ENCODE data around the gene ZDHHC5. TPM values are rescaled to one million over a fixed set of nuclear protein-coding genes. Genes with fewer than 3 reads are reported as not detected.
A peak's percentile ranks its signal among the peaks of the same experiment; 100 is the strongest.

ZDHHC5 gene
- total RNA-seq, 1 experiment from 2014 or later: 65.2 TPM

DNA sequence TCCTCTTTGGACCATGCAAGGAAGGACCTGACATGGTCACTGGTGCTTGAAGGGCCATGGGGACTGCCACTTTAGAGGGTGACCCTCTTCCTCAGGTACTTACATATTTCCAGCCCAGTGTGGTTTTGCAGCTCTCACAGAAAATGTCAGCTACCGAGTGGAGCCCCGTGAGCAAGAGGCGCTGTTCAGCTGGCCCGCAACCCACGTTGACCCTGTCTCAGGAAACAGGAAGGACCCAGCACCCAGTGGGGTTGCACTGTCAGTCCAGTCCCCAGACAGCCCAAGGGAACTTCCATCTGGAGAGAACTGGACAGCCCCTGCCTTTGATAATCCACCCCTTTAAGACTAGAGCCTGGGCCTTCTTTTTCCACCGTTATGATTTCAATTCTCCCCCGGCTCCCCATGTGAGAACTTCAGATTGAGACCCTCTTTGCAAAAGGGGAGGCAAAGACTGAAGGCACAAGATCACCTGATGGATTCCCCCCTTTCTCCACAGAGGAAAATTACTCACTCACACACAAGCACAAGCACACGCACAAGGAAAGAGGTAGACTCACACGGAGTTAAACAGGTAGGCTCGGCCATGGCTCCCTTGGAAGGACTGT is 21.6 kb upstream of the ZDHHC5 start:
- H3K4me3 Mint-ChIP-seq: peak overlapping the region; percentile 62 to 83

More for the DNA sequence above, 21.6 kb upstream of the ZDHHC5 start:
- Histone ChIP-seq H2BK12ac (ENCODE audit: insufficient read length, low read depth, low read length) (no peak overlapping the region), H4K91ac (ENCODE audit: insufficient read length, low read depth, low read length) (no peak overlapping the region), H3K56ac (ENCODE audit: insufficient read length, low read depth, low read length) (no peak overlapping the region), H3K27ac (ENCODE audit: insufficient read length, low read depth, low read length) (no peak overlapping the region), H2BK20ac (ENCODE audit: low read depth, low read length, poor library complexity, severe bottlenecking) (no peak overlapping the region), H3K23ac (ENCODE audit: insufficient read length, low read depth, low read length) (no peak overlapping the region), H2BK120ac (ENCODE audit: low read depth, low read length, poor library complexity, severe bottlenecking) (no peak overlapping the region), H3K9ac (ENCODE audit: extremely low read depth, insufficient read length, low read length) (no peak overlapping the region), H2AK5ac (ENCODE audit: insufficient read length, low read length) (no peak overlapping the region), H3K14ac (ENCODE audit: insufficient read depth, low read length) (no peak overlapping the region), H3K79me2 (ENCODE audit: insufficient read depth, low read length) (no peaks in the 10 kb centered on the region; the same call in 1 of the 2 replicates), H3K4me1 (ENCODE audit: insufficient read depth, low read length) (peaks cover 20% of the 10 kb centered on the region), H2BK5ac (ENCODE audit: insufficient read length, low read length) (no peak overlapping the region), H3K4me2 (ENCODE audit: insufficient read depth, insufficient read length, low read length) (peak overlapping the region; percentile 51), H3K23me2 (ENCODE audit: insufficient read length, low read depth, low read length, poor library complexity, severe bottlenecking) (peaks cover 16% of the 10 kb centered on the region), H4K8ac (replicated peaks; ENCODE audit: insufficient read length, low read depth, low read length) (no peak overlapping the region), H3K27me3 (ENCODE audit: insufficient read depth, low read length) (no peaks in the 10 kb centered on the region; the same call in 1 of the 2 replicates), H3K9me3 (ENCODE audit: control insufficient read depth, low read depth, low read length) (no peaks in the 10 kb centered on the region), H3T11ph (ENCODE audit: low read length) (no peak overlapping the region), H4K20me1 (ENCODE audit: control insufficient read depth, insufficient read depth, insufficient read length) (no peaks in the 10 kb centered on the region), H4K5ac (ENCODE audit: insufficient read length, low read depth, low read length) (no peak overlapping the region), H3K79me1 (ENCODE audit: insufficient read depth, low read depth, low read length, poor library complexity, severe bottlenecking) (no peaks in the 10 kb centered on the region), H3K18ac (ENCODE audit: insufficient read length, low read depth, low read length) (no peak overlapping the region), H2AFZ (ENCODE audit: low read length) (no peak overlapping the region), H2BK15ac (ENCODE audit: low read depth, low read length) (no peak overlapping the region), H3K4ac (ENCODE audit: low read depth, low read length) (no peak overlapping the region)
- no peaks in the 10 kb centered on the region for H3K9me3 Mint-ChIP-seq
- peaks cover 8% of the 10 kb centered on the region for H3K27me3 Mint-ChIP-seq (ENCODE audit: low read depth)
- peaks cover 14 to 39% (median 33%) of the 10 kb centered on the region in 3 experiments; a peak in 6 of 7 replicates for H3K36me3 Mint-ChIP-seq (ENCODE audit: insufficient read depth in 1 of 3, low read depth in 3 of 3)
- DNase-seq: no peak
- WGBS (ENCODE audit: extremely low coverage, insufficient read length, low lambda C conversion rate): no CpG with 5 or more reads among the region's 10 CpGs
- H3K27ac Mint-ChIP-seq: peak overlapping the region; percentile 73 to 93 (median 88); a peak in 5 of 7 replicates
- H3K4me1 Mint-ChIP-seq: peaks cover 86 to 96% of the 10 kb centered on the region in 2 experiments
- TF ChIP-seq, protein P1, sequence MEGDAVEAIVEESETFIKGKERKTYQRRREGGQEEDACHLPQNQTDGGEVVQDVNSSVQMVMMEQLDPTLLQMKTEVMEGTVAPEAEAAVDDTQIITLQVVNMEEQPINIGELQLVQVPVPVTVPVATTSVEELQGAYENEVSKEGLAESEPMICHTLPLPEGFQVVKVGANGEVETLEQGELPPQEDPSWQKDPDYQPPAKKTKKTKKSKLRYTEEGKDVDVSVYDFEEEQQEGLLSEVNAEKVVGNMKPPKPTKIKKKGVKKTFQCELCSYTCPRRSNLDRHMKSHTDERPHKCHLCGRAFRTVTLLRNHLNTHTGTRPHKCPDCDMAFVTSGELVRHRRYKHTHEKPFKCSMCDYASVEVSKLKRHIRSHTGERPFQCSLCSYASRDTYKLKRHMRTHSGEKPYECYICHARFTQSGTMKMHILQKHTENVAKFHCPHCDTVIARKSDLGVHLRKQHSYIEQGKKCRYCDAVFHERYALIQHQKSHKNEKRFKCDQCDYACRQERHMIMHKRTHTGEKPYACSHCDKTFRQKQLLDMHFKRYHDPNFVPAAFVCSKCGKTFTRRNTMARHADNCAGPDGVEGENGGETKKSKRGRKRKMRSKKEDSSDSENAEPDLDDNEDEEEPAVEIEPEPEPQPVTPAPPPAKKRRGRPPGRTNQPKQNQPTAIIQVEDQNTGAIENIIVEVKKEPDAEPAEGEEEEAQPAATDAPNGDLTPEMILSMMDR (conservative IDR thresholded peaks at IDR 0.05): no peak

Data from H9 (cell line).